ENCODE data around the gene TCHHL1. TPM values are rescaled to one million over a fixed set of nuclear protein-coding genes. Genes with fewer than 3 reads are reported as not detected.
A peak's percentile ranks its signal among the peaks of the same experiment; 100 is the strongest.

The TCHHL1 gene
- polyA plus RNA-seq, 1 donor (not counting 4 experiments of a cell fraction or from before 2014, with no cell fraction given) = not detected

GRCh38 chr1:152067150-152067549 is 21.7 kb downstream of the TCHHL1 start:
- H3K9me3 ChIP-seq (ENCODE audit: control insufficient read depth, low read depth, low read length) = no peaks in the 10 kb centered on the region
- dilution Hi-C loops (cut with MboI; ENCODE audit: extremely low pct_ligation_motif_present, low sequenced_read_pairs) = no loop called here
- FAIRE-seq = no peak
- H3K4me2 ChIP-seq (ENCODE audit: control insufficient read depth, extremely low read depth, insufficient read depth, low read depth, low read length) = no peak overlapping the region
- H3K9me1 ChIP-seq (ENCODE audit: control insufficient read depth, extremely low read depth, insufficient read depth, low read length) = no peaks in the 10 kb centered on the region
- H3K4me1 ChIP-seq (ENCODE audit: control insufficient read depth, extremely low read depth, insufficient read depth, low read length) = no peaks in the 10 kb centered on the region
- H3K36me3 ChIP-seq (ENCODE audit: control insufficient read depth in 2 of 2, extremely low read depth in 1 of 2, insufficient read depth in 2 of 2, low read length in 2 of 2) = no peaks in the 10 kb centered on the region
- H2AFZ ChIP-seq (ENCODE audit: control insufficient read depth, low read length) = no peak overlapping the region
- H3K27me3 ChIP-seq (ENCODE audit: control insufficient read depth, extremely low read depth, insufficient read depth, low read length) = no peaks in the 10 kb centered on the region
- H4K20me1 ChIP-seq (ENCODE audit: control insufficient read depth, extremely low read depth, insufficient read depth, low read length) = no peaks in the 10 kb centered on the region
- H3K4me3 ChIP-seq (ENCODE audit: control insufficient read depth in 2 of 3, extremely low read depth in 1 of 3, insufficient read depth in 2 of 3, low read depth in 1 of 3, low read length in 3 of 3) = no peak overlapping the region
- H3K27ac ChIP-seq (ENCODE audit: control insufficient read depth, insufficient read depth, low read length) = no peak overlapping the region
- H3K79me2 ChIP-seq (ENCODE audit: control insufficient read depth, insufficient read depth, low read length) = no peaks in the 10 kb centered on the region
- no peak overlapping the region for H3K9ac ChIP-seq (ENCODE audit: control insufficient read depth, extremely low read depth, insufficient read depth, low read length)
- TF ChIP-seq CTCF (optimal IDR thresholded peaks at IDR 0.05 in 1 of 3, IDR thresholded peaks at IDR 0.05 in 1 of 3, conservative IDR thresholded peaks at IDR 0.05 in 1 of 3; ENCODE audit: extremely low read depth in 1 of 3, insufficient read depth in 2 of 3, low read length in 3 of 3) (no peak), EZH2 (IDR thresholded peaks at IDR 0.05; ENCODE audit: low read length) (no peak)
- no peak for DNase-seq (ENCODE audit: low read depth, low spot score)

- H3K27me3 ChIP-seq (ENCODE audit: control insufficient read depth, extremely low read depth, insufficient read depth, low read length) = no peaks in the 10 kb centered on the region
- TF ChIP-seq CTCF (optimal IDR thresholded peaks at IDR 0.05 in 1 of 3, IDR thresholded peaks at IDR 0.05 in 1 of 3, conservative IDR thresholded peaks at IDR 0.05 in 1 of 3; ENCODE audit: extremely low read depth in 1 of 3, insufficient read depth in 2 of 3, low read length in 3 of 3) (peak in 1 of 3 experiments; percentile 10), EZH2 (IDR thresholded peaks at IDR 0.05; ENCODE audit: low read length) (no peak)
- no peak overlapping the region for H3K9ac ChIP-seq (ENCODE audit: control insufficient read depth, extremely low read depth, insufficient read depth, low read length)
- H3K4me1 ChIP-seq (ENCODE audit: control insufficient read depth, extremely low read depth, insufficient read depth, low read length) = no peaks in the 10 kb centered on the region
- FAIRE-seq = no peak
- dilution Hi-C loops (cut with MboI; ENCODE audit: extremely low pct_ligation_motif_present, low sequenced_read_pairs) = no loop called here
- H3K79me2 ChIP-seq (ENCODE audit: control insufficient read depth, insufficient read depth, low read length) = no peaks in the 10 kb centered on the region
- no peak overlapping the region for H3K27ac ChIP-seq (ENCODE audit: control insufficient read depth, insufficient read depth, low read length)
- H3K4me2 ChIP-seq (ENCODE audit: control insufficient read depth, extremely low read depth, insufficient read depth, low read depth, low read length) = no peak overlapping the region
- DNase-seq (ENCODE audit: low read depth, low spot score) = no peak
- H3K9me3 ChIP-seq (ENCODE audit: control insufficient read depth, low read depth, low read length) = no peaks in the 10 kb centered on the region
- no peaks in the 10 kb centered on the region for H3K36me3 ChIP-seq (ENCODE audit: control insufficient read depth in 2 of 2, extremely low read depth in 1 of 2, insufficient read depth in 2 of 2, low read length in 2 of 2)
- H4K20me1 ChIP-seq (ENCODE audit: control insufficient read depth, extremely low read depth, insufficient read depth, low read length) = no peaks in the 10 kb centered on the region
- H3K4me3 ChIP-seq (ENCODE audit: control insufficient read depth in 2 of 3, extremely low read depth in 1 of 3, insufficient read depth in 2 of 3, low read depth in 1 of 3, low read length in 3 of 3) = no peak overlapping the region
- H2AFZ ChIP-seq (ENCODE audit: control insufficient read depth, low read length) = no peak overlapping the region
- H3K9me1 ChIP-seq (ENCODE audit: control insufficient read depth, extremely low read depth, insufficient read depth, low read length) = no peaks in the 10 kb centered on the region
Observed at GRCh38 chr1:152061952-152062351, 26.9 kb downstream of the TCHHL1 start.

Data from keratinocyte (primary cell).